T follicular helper cell (primary cell): ENCODE measurements around the gene NPAS2.

Experiments
- DNase-seq: peaks from one replicate; pipeline ENCODE4 v3.0.0-alpha.2; 2020; ENCODE audit warnings: low read depth

The NPAS2 gene

GRCh38 chr2:100907832-100908231, 87.9 kb downstream of the NPAS2 start:
- no peak for DNase-seq

GRCh38 chr2:100909534-100910081, 89.7 kb downstream of the NPAS2 start:
- DNase-seq, result no peak

GRCh38 chr2:100910111-100910510, 90.2 kb downstream of the NPAS2 start:
- no peak for DNase-seq

GRCh38 chr2:100919316-100919715, 99.4 kb downstream of the NPAS2 start:
- DNase-seq, result no peak

- DNase-seq, result no peak
These were observed 101.8 kb downstream of the NPAS2 start for GRCh38 chr2:100921685-100922161.

- DNase-seq, result no peak
These were observed 103.6 kb downstream of the NPAS2 start for GRCh38 chr2:100923461-100924060.

GRCh38 chr2:100924122-100924519, 104.2 kb downstream of the NPAS2 start:
- DNase-seq, result no peak

- DNase-seq, result no peak
These were observed 104.8 kb downstream of the NPAS2 start for GRCh38 chr2:100924520-100925451.

- no peak for DNase-seq
These were observed 108.3 kb downstream of the NPAS2 start for GRCh38 chr2:100928235-100928634.

- no peak for DNase-seq
These were observed 109.2 kb downstream of the NPAS2 start for GRCh38 chr2:100929147-100929546.

- DNase-seq, result no peak
These were observed 114.8 kb downstream of the NPAS2 start for GRCh38 chr2:100934504-100935371.

GRCh38 chr2:100935372-100935752, 115.4 kb downstream of the NPAS2 start:
- no peak for DNase-seq

GRCh38 chr2:100936070-100936741, 116.3 kb downstream of the NPAS2 start:
- DNase-seq, result no peak

GRCh38 chr2:100936972-100937542, 117.1 kb downstream of the NPAS2 start:
- DNase-seq, result no peak

- no peak for DNase-seq
These were observed 118.4 kb downstream of the NPAS2 start for GRCh38 chr2:100938031-100939026.

- no peak for DNase-seq
These were observed 119.5 kb downstream of the NPAS2 start for GRCh38 chr2:100939445-100939844.

- DNase-seq, result no peak
These were observed 120.3 kb downstream of the NPAS2 start for GRCh38 chr2:100940240-100940639.

- no peak for DNase-seq
These were observed 121.1 kb downstream of the NPAS2 start for GRCh38 chr2:100940766-100941645.
